Sigmoid colon (tissue), 7 donors: ENCODE data around the gene FAM50A. TPM values are rescaled to one million over a fixed set of nuclear protein-coding genes. Genes with fewer than 3 reads are reported as not detected.

Experiments
- DNase-seq: peaks from one replicate; pipeline ENCODE4 v3.0.0-alpha.2; 2019
- H3K27ac ChIP-seq, 4 donors: fragments of 200-600 bp; sonication (generic); one replicate each; pipeline ENCODE4 v1.5.1; 2016 to 2019; ENCODE audit warnings: mild to moderate bottlenecking in 1 of 4
- H3K27me3 ChIP-seq, 3 donors: fragments of 200-600 bp; sonication (generic); one replicate each; pipeline ENCODE4 v1.5.1; 2019; ENCODE audit warnings: mild to moderate bottlenecking in 1 of 3
- H3K36me3 ChIP-seq, 4 donors: fragments of 200-600 bp; sonication (generic); one replicate each; pipeline ENCODE4 v1.5.1; 2016 to 2019
- H3K4me1 ChIP-seq, 4 donors: fragments of 200-600 bp; sonication (generic); one replicate each; pipeline ENCODE4 v1.5.1; 2017 to 2019
- H3K4me3 ChIP-seq, 4 donors: fragments of 200-600 bp; sonication (generic); one replicate each; pipeline ENCODE4 v1.5.1; 2017 to 2019; ENCODE audit warnings: mild to moderate bottlenecking in 2 of 4, moderate library complexity in 1 of 4
- H3K9me3 ChIP-seq, 4 donors: fragments of 200-600 bp in 3 of 4; sonication (generic) in 3 of 4; one replicate each; pipeline versions ENCODE4 v1.5.1 to v1.6.1; 2013 to 2019
- CTCF ChIP-seq, 4 experiments: fragments of 450-650 bp in 3 of 4; fragments of 200-600 bp in 1 of 4; IDR thresholded peaks; one replicate each; pipeline ENCODE4 v1.5.1; 2016 to 2019; ENCODE audit warnings: antibody characterized with exemption in 4 of 4, mild to moderate bottlenecking in 3 of 4, moderate library complexity in 2 of 4
- EP300 ChIP-seq, 4 donors: sonication (generic); formaldehyde crosslinking; IDR thresholded peaks; one replicate each; pipeline ENCODE4 v1.6.1; 2017; ENCODE audit warnings: antibody characterized with exemption in 4 of 4
- POLR2A ChIP-seq, 2 donors: fragments of 450-650 bp; IDR thresholded peaks; one replicate each; pipeline ENCODE4 v1.6.1; 2016; ENCODE audit warnings: antibody characterized with exemption in 2 of 2, mild to moderate bottlenecking in 2 of 2, moderate library complexity in 2 of 2
- POLR2AphosphoS5 ChIP-seq, 4 donors: sonication (generic); formaldehyde crosslinking; IDR thresholded peaks; one replicate each; pipeline ENCODE4 v1.6.1; 2017; ENCODE audit warnings: antibody characterized with exemption in 4 of 4
- WGBS, 2 donors: extraction: QIAGEN DNeasy Blood & Tissue Kit; methylation state at CpG; one replicate each; pipeline ENCODE4 v1.1.7; 2013; 5-methylcytosine and 5-hydroxymethylcytosine counted together
- intact Hi-C: fragments of 100-400 bp; cut with DNase I; formaldehyde crosslinking; loops from one replicate; pipeline ENCODE4 v1.15.1; 2023
- polyA plus RNA-seq, 3 donors: library from polyadenylated mRNA; stranded (reverse); fragments of 200-250 nt; gene quantifications; one replicate each; pipeline ENCODE4 v1.2.3, GENCODE V29; 2013
- total RNA-seq, 4 donors: library from RNA; depleted of rRNA; stranded (reverse); fragments of >200 nt; gene quantifications; one replicate each; pipeline ENCODE4 v1.1.0, GENCODE V29; 2016
- donor health status: healthy with polysubstance abuse.
- donor health status: Bipolar disorder and iron deficiency.
- donor health status: healthy.

The FAM50A gene
- total and polyA plus RNA-seq, 7 donors: 40.5 to 85.1 (median 61.9) TPM

GRCh38 chrX:154430916-154431315 is 13.0 kb upstream of the FAM50A start:
- Histone ChIP-seq H3K4me1 (peaks cover 0 to 25% (median 16%) of the 10 kb centered on the region in 4 donors), H3K36me3 (peaks cover 0 to 40% (median 0%) of the 10 kb centered on the region in 4 donors), H3K9me3 (no peaks in the 10 kb centered on the region), H3K27ac (peak overlapping the region in 1 of 4 donors; percentile 34), H3K27me3 (no peaks in the 10 kb centered on the region), H3K4me3 (no peak overlapping the region)
- WGBS, 2 donors: 64 to 74% methylated on average over 7 of the region's 7 CpGs
- TF ChIP-seq POLR2AphosphoS5 (IDR thresholded peaks at IDR 0.05) (no peak), CTCF (IDR thresholded peaks at IDR 0.05) (no peak), EP300 (IDR thresholded peaks at IDR 0.05) (no peak), POLR2A (IDR thresholded peaks at IDR 0.05) (no peak)
- intact Hi-C loops: no loop called here
- DNase-seq: no peak

GRCh38 chrX:154431341-154431740 is 12.6 kb upstream of the FAM50A start:
- H3K4me1 ChIP-seq: peaks cover 0 to 28% (median 16%) of the 10 kb centered on the region in 4 donors
- no peak overlapping the region for H3K4me3 ChIP-seq
- DNase-seq: no peak
- H3K27me3 ChIP-seq: no peaks in the 10 kb centered on the region
- H3K36me3 ChIP-seq: peaks cover 0 to 40% (median 0%) of the 10 kb centered on the region in 4 donors
- TF ChIP-seq CTCF (IDR thresholded peaks at IDR 0.05) (no peak), EP300 (IDR thresholded peaks at IDR 0.05) (no peak), POLR2A (IDR thresholded peaks at IDR 0.05) (no peak), POLR2AphosphoS5 (IDR thresholded peaks at IDR 0.05) (no peak)
- H3K9me3 ChIP-seq: no peaks in the 10 kb centered on the region
- H3K27ac ChIP-seq: peak overlapping the region in 1 of 4 donors; percentile 34
- 70 to 90% methylated on average over 5 of the region's 5 CpGs for WGBS, 2 donors
- intact Hi-C loops: no loop called here

- H3K27ac ChIP-seq: no peak overlapping the region
- intact Hi-C loops: no loop called here
Observed at GRCh38 chrX:154432210-154432609, 11.7 kb upstream of the FAM50A start.

GRCh38 chrX:154433605-154434004 is 10.3 kb upstream of the FAM50A start:
- no peak for DNase-seq
- Histone ChIP-seq H3K36me3 (peaks cover 0 to 40% (median 0%) of the 10 kb centered on the region in 4 donors), H3K4me1 (peaks cover 0 to 32% (median 22%) of the 10 kb centered on the region in 4 donors), H3K4me3 (no peak overlapping the region), H3K27ac (no peak overlapping the region), H3K9me3 (no peaks in the 10 kb centered on the region), H3K27me3 (no peaks in the 10 kb centered on the region)
- 89 to 92% methylated on average over 7 of the region's 7 CpGs for WGBS, 2 donors
- intact Hi-C loops: no loop called here
- no peak for TF ChIP-seq POLR2AphosphoS5 (IDR thresholded peaks at IDR 0.05)
- no peak for TF ChIP-seq EP300 (IDR thresholded peaks at IDR 0.05)
- no peak for TF ChIP-seq POLR2A (IDR thresholded peaks at IDR 0.05)
- no peak for TF ChIP-seq CTCF (IDR thresholded peaks at IDR 0.05)

More at GRCh38 chrX:154432210-154432609, 11.7 kb upstream of the FAM50A start:
- TF ChIP-seq CTCF (IDR thresholded peaks at IDR 0.05) (no peak), EP300 (IDR thresholded peaks at IDR 0.05) (no peak), POLR2A (IDR thresholded peaks at IDR 0.05) (no peak), POLR2AphosphoS5 (IDR thresholded peaks at IDR 0.05) (no peak)
- no peak for DNase-seq
- Histone ChIP-seq H3K4me3 (no peak overlapping the region), H3K27me3 (no peaks in the 10 kb centered on the region), H3K4me1 (peaks cover 0 to 28% (median 16%) of the 10 kb centered on the region in 4 donors), H3K36me3 (peaks cover 0 to 40% (median 0%) of the 10 kb centered on the region in 4 donors), H3K9me3 (no peaks in the 10 kb centered on the region)
- WGBS, 2 donors: 92 to 94% methylated on average over 8 of the region's 8 CpGs
